Measurements from ENCODE around the gene ACTN3. TPM values are rescaled to one million over a fixed set of nuclear protein-coding genes. Genes with fewer than 3 reads are reported as not detected.

ACTN3 gene
- total RNA-seq, 1 donor from 2014 or later = 0.07 TPM

DNA sequence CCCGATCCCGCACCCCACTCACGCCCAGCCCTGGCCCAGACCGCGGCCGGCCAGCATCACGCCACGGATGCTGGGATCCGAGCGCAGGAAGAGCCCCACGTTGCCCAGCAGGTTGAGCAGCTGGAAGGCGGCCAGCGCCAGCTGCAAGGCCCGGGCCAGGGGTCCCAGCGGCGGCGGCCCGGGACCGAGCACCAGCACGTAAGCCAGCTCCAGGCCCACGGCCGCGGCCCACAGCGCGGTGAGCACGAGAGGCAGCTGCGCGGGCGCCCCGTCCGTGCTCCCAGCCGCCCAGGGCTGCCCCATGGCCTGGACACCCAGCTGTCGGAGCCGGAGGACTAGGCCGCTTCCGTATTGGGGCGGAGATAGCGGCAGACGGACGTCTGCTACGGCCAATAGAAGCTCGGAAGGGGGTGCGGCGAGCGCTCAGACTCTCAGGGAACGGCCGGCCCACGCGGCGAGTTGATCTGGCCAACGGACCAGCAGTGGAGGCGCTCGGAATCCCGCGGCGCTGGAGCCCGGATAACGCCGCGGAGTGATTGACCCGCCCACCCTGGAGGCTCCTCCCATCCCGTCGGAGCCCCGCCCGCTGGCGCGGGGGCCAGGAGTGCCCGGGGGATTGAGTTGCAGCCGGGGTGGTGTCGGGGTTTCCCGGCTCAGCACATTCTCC is 869 bp upstream of the ACTN3 start, which contains the start of gene ZDHHC24:
TSS of gene ZDHHC24 (minus strand) at position 348 of the 667 bp plus-strand sequence. CDS start at position 303, 45 bp downstream.
- Mint-ChIP-seq H3K27me3 (ENCODE audit: low read depth) (no peaks in the 10 kb centered on the region), H3K9me3 (ENCODE audit: low read depth) (no peaks in the 10 kb centered on the region), H3K4me3 (ENCODE audit: unreplicated experiment) (peak within 1 kb of the TSS; percentile 81), H3K36me3 (ENCODE audit: low read depth) (peaks cover 18% of the 10 kb centered on the region), H3K4me1 (ENCODE audit: low read depth) (peaks cover 28% of the 10 kb centered on the region), H3K27ac (ENCODE audit: unreplicated experiment) (peak within 1 kb of the TSS; percentile 79)
- TF ChIP-seq, protein P1, sequence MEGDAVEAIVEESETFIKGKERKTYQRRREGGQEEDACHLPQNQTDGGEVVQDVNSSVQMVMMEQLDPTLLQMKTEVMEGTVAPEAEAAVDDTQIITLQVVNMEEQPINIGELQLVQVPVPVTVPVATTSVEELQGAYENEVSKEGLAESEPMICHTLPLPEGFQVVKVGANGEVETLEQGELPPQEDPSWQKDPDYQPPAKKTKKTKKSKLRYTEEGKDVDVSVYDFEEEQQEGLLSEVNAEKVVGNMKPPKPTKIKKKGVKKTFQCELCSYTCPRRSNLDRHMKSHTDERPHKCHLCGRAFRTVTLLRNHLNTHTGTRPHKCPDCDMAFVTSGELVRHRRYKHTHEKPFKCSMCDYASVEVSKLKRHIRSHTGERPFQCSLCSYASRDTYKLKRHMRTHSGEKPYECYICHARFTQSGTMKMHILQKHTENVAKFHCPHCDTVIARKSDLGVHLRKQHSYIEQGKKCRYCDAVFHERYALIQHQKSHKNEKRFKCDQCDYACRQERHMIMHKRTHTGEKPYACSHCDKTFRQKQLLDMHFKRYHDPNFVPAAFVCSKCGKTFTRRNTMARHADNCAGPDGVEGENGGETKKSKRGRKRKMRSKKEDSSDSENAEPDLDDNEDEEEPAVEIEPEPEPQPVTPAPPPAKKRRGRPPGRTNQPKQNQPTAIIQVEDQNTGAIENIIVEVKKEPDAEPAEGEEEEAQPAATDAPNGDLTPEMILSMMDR (IDR thresholded peaks at IDR 0.05) = no peak
- DNase-seq (ENCODE audit: low spot score) = no peak

DNA sequence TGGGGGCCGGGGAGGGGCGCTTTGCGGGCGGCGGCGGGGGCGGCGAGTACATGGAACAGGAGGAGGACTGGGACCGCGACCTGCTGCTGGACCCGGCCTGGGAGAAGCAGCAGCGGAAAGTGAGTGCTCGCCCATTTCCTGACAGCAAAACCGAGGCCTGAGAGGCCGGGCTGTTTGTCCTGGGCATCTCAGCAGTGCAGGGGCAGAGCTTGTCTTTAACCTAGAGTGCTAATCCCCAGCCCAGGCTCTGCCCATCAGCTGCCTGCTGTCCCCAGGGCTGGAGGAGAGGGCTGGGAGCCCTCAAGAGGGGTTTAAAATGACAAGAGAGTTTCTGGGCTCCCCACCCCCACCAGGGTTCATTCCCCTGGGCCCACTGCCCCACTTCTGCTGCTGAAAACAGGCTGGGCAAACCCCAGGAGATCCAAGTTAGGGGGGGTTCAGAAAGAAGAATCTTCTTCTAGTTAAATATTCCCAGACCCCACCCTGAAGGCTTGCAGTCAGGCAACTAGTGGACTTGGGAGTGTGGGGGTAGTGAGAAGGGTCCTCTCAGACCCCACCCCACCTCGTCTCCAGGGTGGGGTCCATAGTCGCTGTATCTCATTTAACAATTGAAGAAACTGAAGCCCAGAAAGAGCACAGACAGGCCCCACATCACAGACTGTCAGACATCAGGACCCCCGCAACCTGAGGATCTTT is 411 bp downstream of the ACTN3 start:
- Mint-ChIP-seq H3K27me3 (ENCODE audit: low read depth) (no peaks in the 10 kb centered on the region), H3K4me1 (ENCODE audit: low read depth) (peaks cover 28% of the 10 kb centered on the region), H3K36me3 (ENCODE audit: low read depth) (peaks cover 10% of the 10 kb centered on the region), H3K27ac (ENCODE audit: unreplicated experiment) (no peak overlapping the region), H3K9me3 (ENCODE audit: low read depth) (no peaks in the 10 kb centered on the region), H3K4me3 (ENCODE audit: unreplicated experiment) (peak overlapping the region; percentile 81)
- DNase-seq (ENCODE audit: low spot score) = no peak
- TF ChIP-seq, protein P1 (IDR thresholded peaks at IDR 0.05) = no peak

DNA sequence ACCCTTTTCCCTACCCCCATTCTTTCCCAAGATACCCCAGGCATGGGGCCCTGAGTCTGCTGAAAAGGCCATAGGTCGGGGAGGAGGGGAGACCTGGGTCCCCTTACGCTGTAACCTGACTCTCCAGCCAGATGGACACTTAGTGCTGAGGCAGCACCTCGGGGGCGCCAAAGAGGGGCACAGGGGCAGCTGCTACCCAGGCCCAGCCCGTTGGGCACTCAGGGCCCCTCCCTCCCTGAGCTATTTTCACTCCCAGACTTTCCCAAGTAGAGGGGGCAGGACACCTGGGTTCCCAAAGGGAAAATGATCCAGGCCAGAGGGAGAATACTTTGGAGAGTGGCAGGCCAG is 933 bp downstream of the ACTN3 start:
- H3K4me3 Mint-ChIP-seq (ENCODE audit: unreplicated experiment) = no peak overlapping the region
- H3K36me3 Mint-ChIP-seq (ENCODE audit: low read depth) = peaks cover 5% of the 10 kb centered on the region
- H3K9me3 Mint-ChIP-seq (ENCODE audit: low read depth) = no peaks in the 10 kb centered on the region
- H3K27ac Mint-ChIP-seq (ENCODE audit: unreplicated experiment) = no peak overlapping the region
- H3K4me1 Mint-ChIP-seq (ENCODE audit: low read depth) = peaks cover 23% of the 10 kb centered on the region
- no peak for DNase-seq (ENCODE audit: low spot score)
- TF ChIP-seq, protein P1 (IDR thresholded peaks at IDR 0.05) = no peak
- H3K27me3 Mint-ChIP-seq (ENCODE audit: low read depth) = no peaks in the 10 kb centered on the region

DNA sequence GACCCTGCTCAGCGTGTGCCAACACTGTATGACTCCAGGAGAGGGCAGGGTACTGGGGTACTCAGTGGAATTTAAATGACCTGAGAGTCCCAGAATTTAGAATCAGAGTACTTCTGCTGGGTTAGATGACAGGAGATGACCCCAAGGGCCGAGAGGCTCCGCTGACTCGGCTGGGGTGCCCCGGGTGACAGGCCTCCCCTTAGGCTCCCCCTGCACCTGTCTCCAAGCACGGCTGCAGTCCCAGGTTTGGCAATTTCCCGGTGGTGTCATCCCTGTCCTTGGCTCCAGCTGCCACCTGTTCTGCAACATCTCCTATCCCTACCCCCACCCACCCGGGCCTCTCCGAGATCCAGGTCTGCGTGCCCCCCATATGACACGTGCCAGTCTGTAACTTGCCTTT is 1.3 kb downstream of the ACTN3 start:
- Mint-ChIP-seq H3K4me1 (ENCODE audit: low read depth) (peaks cover 22% of the 10 kb centered on the region), H3K36me3 (ENCODE audit: low read depth) (peaks cover 2% of the 10 kb centered on the region), H3K4me3 (ENCODE audit: unreplicated experiment) (no peak overlapping the region), H3K9me3 (ENCODE audit: low read depth) (no peaks in the 10 kb centered on the region), H3K27me3 (ENCODE audit: low read depth) (no peaks in the 10 kb centered on the region), H3K27ac (ENCODE audit: unreplicated experiment) (no peak overlapping the region)
- TF ChIP-seq, protein P1 (IDR thresholded peaks at IDR 0.05) = no peak
- no peak for DNase-seq (ENCODE audit: low spot score)

DNA sequence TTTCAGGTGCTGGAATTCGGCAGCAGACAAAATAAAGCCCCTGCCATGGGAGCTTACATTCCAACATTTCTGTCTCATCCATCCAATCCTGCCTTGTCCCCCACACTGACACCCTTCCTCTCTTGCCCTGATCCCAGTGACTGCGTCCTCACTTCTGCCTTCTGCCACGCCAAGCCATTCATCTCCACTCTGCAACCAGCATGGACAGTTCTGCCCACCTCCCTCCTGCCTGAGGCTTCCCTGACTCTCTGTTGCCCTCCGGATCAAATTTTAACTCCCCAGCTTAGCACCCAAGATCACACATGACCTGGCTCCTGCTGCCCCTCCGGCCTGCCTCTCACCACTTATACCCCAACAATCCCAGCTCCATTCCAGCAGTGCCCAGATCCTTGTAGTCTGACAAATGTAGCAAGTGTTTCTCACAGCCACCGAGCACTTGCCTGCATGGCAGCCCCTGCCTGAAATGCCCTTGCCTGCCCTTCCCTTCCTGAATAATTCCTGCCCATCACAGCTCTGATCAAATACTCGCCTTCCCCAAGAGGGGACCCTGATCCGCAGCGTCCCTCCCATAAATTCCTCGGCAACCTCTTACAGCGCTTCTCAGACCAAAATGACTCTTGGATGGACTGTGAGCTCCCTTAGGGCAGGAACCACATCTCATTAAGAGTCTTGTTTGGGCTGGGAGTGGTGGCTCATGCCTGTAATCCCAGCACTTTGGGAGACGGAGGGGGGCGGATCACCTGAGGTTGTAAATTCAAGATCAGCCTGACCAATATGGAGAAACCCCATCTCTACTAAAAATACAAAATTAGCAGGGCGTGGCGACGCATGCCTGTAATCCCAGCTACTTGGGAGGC is 2.3 kb downstream of the ACTN3 start:
- Mint-ChIP-seq H3K4me3 (ENCODE audit: unreplicated experiment) (no peak overlapping the region), H3K9me3 (ENCODE audit: low read depth) (no peaks in the 10 kb centered on the region), H3K36me3 (ENCODE audit: low read depth) (no peaks in the 10 kb centered on the region), H3K27ac (ENCODE audit: unreplicated experiment) (no peak overlapping the region), H3K4me1 (ENCODE audit: low read depth) (peaks cover 15% of the 10 kb centered on the region), H3K27me3 (ENCODE audit: low read depth) (no peaks in the 10 kb centered on the region)
- TF ChIP-seq, protein P1 (IDR thresholded peaks at IDR 0.05) = no peak
- DNase-seq (ENCODE audit: low spot score) = no peak
